Measurements from ENCODE around the gene BNIP2. TPM values are rescaled to one million over a fixed set of nuclear protein-coding genes. Genes with fewer than 3 reads are reported as not detected.

The BNIP2 gene
- total RNA-seq, 1 donor from 2014 or later = 81.4 TPM

DNA sequence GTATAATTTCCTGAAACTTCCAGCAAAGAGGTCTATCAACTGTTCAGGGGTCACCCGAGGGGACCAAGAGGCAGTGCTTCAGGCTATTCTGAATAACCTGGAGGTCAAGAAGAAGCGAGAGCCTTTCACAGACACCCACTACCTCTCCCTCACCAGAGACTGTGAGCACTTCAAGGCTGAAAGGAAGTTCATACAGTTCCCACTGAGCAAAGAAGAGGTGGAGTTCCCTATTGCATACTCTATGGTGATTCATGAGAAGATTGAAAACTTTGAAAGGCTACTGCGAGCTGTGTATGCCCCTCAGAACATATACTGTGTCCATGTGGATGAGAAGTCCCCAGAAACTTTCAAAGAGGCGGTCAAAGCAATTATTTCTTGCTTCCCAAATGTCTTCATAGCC lies 70.7 kb downstream of the BNIP2 start:
- H3K4me1 Mint-ChIP-seq = peaks cover 9% of the 10 kb centered on the region
- no peaks in the 10 kb centered on the region for H3K79me2 ChIP-seq (ENCODE audit: low read depth)
- H3K9ac ChIP-seq = no peak overlapping the region
- no peak overlapping the region for H3K4me3 ChIP-seq
- no peaks in the 10 kb centered on the region for H4K20me1 ChIP-seq (ENCODE audit: low read depth)
- H3K4me1 ChIP-seq = no peaks in the 10 kb centered on the region
- TF ChIP-seq, protein P1, sequence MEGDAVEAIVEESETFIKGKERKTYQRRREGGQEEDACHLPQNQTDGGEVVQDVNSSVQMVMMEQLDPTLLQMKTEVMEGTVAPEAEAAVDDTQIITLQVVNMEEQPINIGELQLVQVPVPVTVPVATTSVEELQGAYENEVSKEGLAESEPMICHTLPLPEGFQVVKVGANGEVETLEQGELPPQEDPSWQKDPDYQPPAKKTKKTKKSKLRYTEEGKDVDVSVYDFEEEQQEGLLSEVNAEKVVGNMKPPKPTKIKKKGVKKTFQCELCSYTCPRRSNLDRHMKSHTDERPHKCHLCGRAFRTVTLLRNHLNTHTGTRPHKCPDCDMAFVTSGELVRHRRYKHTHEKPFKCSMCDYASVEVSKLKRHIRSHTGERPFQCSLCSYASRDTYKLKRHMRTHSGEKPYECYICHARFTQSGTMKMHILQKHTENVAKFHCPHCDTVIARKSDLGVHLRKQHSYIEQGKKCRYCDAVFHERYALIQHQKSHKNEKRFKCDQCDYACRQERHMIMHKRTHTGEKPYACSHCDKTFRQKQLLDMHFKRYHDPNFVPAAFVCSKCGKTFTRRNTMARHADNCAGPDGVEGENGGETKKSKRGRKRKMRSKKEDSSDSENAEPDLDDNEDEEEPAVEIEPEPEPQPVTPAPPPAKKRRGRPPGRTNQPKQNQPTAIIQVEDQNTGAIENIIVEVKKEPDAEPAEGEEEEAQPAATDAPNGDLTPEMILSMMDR (IDR thresholded peaks at IDR 0.05) = no peak
- TF ChIP-seq EZH2phosphoT487 (IDR thresholded peaks at IDR 0.05) = no peak
- TF ChIP-seq EZH2 (IDR thresholded peaks at IDR 0.05) = no peak
- no peaks in the 10 kb centered on the region for H3F3A ChIP-seq (ENCODE audit: low read depth)
- no peaks in the 10 kb centered on the region for H3K9me3 ChIP-seq (ENCODE audit: low read depth)
- H3K27me3 ChIP-seq = peaks cover 14% of the 10 kb centered on the region
- no peaks in the 10 kb centered on the region for H3K36me3 Mint-ChIP-seq
- DNase-seq (ENCODE audit: low spot score) = no peak
- H3K4me2 ChIP-seq = no peak overlapping the region
- H3K9me3 Mint-ChIP-seq = no peaks in the 10 kb centered on the region
- no peak overlapping the region for H2AFZ ChIP-seq (replicated peaks)
- H3K27ac Mint-ChIP-seq = no peak overlapping the region
- H3K36me3 ChIP-seq = no peaks in the 10 kb centered on the region
- peaks cover 2% of the 10 kb centered on the region for H3K27me3 Mint-ChIP-seq (ENCODE audit: insufficient read depth, low read depth)
- H3K27ac ChIP-seq = no peak overlapping the region
- H3K4me3 Mint-ChIP-seq = no peak overlapping the region

DNA sequence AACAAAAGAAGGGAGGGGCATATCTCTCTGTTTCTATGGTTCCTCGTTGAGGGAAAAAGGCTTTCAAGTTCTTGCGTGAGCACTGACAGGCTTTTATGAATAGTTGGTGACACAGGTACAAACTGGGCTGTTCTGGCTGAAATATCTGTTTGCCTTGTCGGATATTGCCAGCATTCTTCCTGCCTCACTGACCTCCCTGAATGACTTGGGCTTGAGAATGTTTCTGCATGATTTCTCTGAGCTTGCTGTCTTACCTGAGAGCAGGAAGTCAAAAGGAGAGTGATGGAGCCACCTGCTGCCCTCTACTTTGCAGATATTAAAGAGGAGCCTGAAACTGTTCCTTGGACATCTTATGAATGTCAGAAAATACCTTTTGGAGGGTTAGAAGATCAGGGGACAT lies 72.7 kb downstream of the BNIP2 start:
- Histone ChIP-seq H3K27ac (no peak overlapping the region), H2AFZ (replicated peaks) (no peak overlapping the region), H3K4me3 (no peak overlapping the region), H3K9ac (no peak overlapping the region), H3F3A (ENCODE audit: low read depth) (no peaks in the 10 kb centered on the region), H4K20me1 (ENCODE audit: low read depth) (no peaks in the 10 kb centered on the region), H3K4me1 (no peaks in the 10 kb centered on the region), H3K79me2 (ENCODE audit: low read depth) (no peaks in the 10 kb centered on the region), H3K27me3 (peaks cover 14% of the 10 kb centered on the region), H3K9me3 (ENCODE audit: low read depth) (no peaks in the 10 kb centered on the region), H3K4me2 (no peak overlapping the region), H3K36me3 (no peaks in the 10 kb centered on the region)
- TF ChIP-seq EZH2 (IDR thresholded peaks at IDR 0.05) (no peak), EZH2phosphoT487 (IDR thresholded peaks at IDR 0.05) (no peak)
- TF ChIP-seq, protein P1 (IDR thresholded peaks at IDR 0.05) = no peak
- Mint-ChIP-seq H3K27me3 (ENCODE audit: insufficient read depth, low read depth) (peaks cover 3% of the 10 kb centered on the region), H3K4me1 (peaks cover 9% of the 10 kb centered on the region), H3K27ac (no peak overlapping the region), H3K36me3 (no peaks in the 10 kb centered on the region), H3K9me3 (no peaks in the 10 kb centered on the region), H3K4me3 (no peak overlapping the region)
- no peak for DNase-seq (ENCODE audit: low spot score)

DNA sequence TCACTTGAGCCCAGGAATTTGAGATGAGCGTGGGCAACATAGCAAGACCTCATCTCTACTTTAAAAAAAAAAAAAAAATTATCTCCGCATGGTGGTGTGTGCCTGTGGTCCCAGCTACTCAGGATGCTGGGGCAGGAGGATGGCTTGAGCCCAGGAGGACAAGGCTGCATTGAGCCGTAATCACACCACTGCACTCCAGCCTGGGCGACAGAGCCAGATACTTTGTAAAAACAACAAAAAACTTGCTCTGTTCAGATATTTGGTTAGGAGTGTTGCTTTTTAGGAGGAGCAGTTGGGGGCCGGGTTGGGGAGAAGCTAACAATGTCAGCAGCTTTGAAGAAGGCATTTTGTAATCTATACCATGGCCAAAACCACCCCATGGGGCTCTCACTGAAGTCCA lies 73.5 kb downstream of the BNIP2 start:
- Mint-ChIP-seq H3K4me3 (no peak overlapping the region), H3K9me3 (no peaks in the 10 kb centered on the region), H3K36me3 (no peaks in the 10 kb centered on the region), H3K27me3 (ENCODE audit: insufficient read depth, low read depth) (peaks cover 6% of the 10 kb centered on the region), H3K27ac (no peak overlapping the region), H3K4me1 (peaks cover 9% of the 10 kb centered on the region)
- TF ChIP-seq, protein P1 (IDR thresholded peaks at IDR 0.05) = no peak
- no peak for TF ChIP-seq EZH2phosphoT487 (IDR thresholded peaks at IDR 0.05)
- TF ChIP-seq EZH2 (IDR thresholded peaks at IDR 0.05) = no peak
- no peak overlapping the region for H3K27ac ChIP-seq
- no peaks in the 10 kb centered on the region for H3K79me2 ChIP-seq (ENCODE audit: low read depth)
- H3K4me3 ChIP-seq = no peak overlapping the region
- no peak overlapping the region for H3K9ac ChIP-seq
- H3K4me1 ChIP-seq = no peaks in the 10 kb centered on the region
- no peaks in the 10 kb centered on the region for H3K9me3 ChIP-seq (ENCODE audit: low read depth)
- no peak for DNase-seq (ENCODE audit: low spot score)
- H4K20me1 ChIP-seq (ENCODE audit: low read depth) = no peaks in the 10 kb centered on the region
- no peaks in the 10 kb centered on the region for H3F3A ChIP-seq (ENCODE audit: low read depth)
- no peaks in the 10 kb centered on the region for H3K36me3 ChIP-seq
- H2AFZ ChIP-seq (replicated peaks) = no peak overlapping the region
- H3K4me2 ChIP-seq = no peak overlapping the region
- peaks cover 14% of the 10 kb centered on the region for H3K27me3 ChIP-seq

All from neural progenitor cell (in vitro differentiated cells).